NCI-H2196 treated with DMSO at 0.1 percent for 48 hours (cell line): ENCODE measurements around the gene TRIO.

ENCODE experiments used
- DNase-seq: peaks from one replicate; lab custom pipeline; 2025; ENCODE audit not compliant: unreplicated experiment; lab: John Stamatoyannopoulos, UW

The TRIO gene

GRCh38 chr5:14240359-14240758, 97.2 kb downstream of the TRIO start:
- DNase-seq: no peak

GRCh38 chr5:14241141-14241540, 98.0 kb downstream of the TRIO start:
- DNase-seq: no peak

GRCh38 chr5:14242447-14242846, 99.3 kb downstream of the TRIO start:
- DNase-seq: no peak

GRCh38 chr5:14242871-14243383, 99.8 kb downstream of the TRIO start:
- no peak for DNase-seq

DNA sequence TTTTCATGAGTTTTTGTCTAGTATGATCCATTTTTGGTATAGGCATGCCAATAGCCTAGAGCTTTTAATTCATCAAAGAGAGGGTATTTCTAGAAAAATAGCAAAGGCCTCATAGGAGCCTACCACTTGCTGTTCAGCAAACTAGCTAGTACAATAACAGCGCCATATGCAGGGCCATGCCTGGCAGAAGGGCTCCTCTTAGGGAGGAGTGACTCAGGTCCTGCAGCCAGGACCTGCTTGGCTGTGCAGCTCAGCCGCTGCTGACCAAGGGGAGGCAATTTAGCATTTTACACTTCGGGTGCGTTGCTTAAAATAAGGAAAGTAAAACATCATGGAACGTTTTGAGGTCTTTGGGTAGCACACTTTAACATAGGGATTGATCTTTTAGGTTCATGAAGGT, 100.6 kb downstream of the TRIO start:
- DNase-seq: no peak

GRCh38 chr5:14244721-14245120, 101.6 kb downstream of the TRIO start:
- DNase-seq: no peak

GRCh38 chr5:14245132-14245925, 102.2 kb downstream of the TRIO start:
- DNase-seq: no peak

- no peak for DNase-seq
Observed at GRCh38 chr5:14246350-14247053, 103.4 kb downstream of the TRIO start.

DNA sequence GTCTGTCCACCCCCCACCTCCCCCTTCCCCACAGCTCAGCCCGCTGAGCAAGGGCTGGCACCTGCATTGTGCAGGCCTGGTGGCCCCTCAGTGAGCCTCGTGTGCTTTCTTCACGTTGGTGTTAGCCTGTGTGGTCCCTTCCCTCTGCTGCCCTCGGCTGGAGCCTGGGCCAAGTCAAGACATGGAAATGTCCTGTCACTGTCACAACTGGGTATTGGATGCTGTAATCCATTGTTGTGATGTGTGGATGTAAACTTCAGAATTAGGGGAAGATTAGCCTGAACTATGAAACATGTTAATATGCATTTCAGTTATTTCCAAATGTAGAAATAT, 103.9 kb downstream of the TRIO start:
- no peak for DNase-seq

GRCh38 chr5:14249258-14250082, 106.3 kb downstream of the TRIO start:
- DNase-seq: no peak

GRCh38 chr5:14250084-14250695, 107.0 kb downstream of the TRIO start:
- peak; percentile 83 for DNase-seq

DNA sequence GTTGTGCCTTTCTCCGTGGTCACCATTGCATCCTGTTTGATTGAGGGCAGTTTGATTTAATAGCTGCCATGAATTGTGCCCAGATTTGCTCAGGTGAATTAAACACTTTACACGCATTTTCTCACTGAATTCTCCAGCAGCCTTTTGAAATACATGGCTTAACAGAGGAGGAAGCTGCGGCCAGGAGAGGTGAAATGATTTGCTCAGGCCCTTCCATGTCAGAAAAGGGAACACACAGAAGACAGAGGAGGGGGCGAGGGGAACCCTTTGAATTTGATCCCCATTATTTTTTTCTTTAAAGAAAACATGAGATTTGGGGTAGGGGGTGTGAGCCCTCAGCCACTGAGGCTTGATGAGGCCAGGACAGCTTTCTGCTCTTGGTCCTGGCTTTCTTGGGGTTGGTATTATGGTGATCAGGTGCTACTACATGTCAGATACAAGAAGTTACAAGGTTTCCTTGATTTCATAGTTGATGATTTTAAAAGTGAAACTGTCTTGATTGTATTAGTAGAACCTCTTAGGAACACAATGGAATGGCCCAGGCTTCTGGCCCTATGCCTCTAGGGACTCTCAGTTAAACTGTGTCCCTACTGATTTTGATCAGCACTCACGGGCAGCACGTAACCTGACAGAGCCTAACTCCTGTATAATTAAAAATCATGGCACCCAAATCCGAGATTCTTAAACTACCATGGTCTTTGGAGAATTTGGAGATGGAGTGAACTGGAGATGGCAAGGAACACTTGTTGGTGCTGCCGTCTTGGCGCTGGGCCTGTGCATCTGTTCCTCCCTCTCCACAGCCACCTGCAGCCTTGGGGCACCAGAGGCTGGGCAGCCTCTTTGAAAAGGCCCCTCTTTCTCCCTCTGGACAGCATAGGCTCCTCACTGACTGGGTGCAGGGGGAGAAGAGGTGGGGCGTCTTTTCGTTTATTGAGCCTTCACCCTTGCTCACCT, 107.9 kb downstream of the TRIO start:
- no peak for DNase-seq

- DNase-seq: no peak
Observed at GRCh38 chr5:14251733-14252132, 108.6 kb downstream of the TRIO start.

DNA sequence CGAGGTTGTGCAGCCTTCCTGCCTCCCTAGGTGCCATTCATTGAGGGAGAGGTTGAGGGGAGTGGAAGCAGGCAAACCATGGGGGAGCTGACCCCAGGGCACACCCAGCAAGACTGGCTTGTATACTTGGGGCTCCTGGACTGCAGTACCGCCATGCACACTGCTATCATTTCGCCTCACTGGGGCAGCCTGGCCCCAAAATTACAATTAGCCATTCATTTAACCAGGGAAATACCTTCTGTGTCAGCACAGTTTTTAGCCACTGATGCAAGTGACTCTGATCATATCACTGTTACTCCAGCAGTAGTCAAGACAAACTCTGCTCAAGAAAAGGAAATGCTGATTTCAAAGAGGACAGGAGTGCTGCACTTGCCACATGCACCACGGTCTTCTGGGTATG, 109.7 kb downstream of the TRIO start:
- DNase-seq: no peak

DNA sequence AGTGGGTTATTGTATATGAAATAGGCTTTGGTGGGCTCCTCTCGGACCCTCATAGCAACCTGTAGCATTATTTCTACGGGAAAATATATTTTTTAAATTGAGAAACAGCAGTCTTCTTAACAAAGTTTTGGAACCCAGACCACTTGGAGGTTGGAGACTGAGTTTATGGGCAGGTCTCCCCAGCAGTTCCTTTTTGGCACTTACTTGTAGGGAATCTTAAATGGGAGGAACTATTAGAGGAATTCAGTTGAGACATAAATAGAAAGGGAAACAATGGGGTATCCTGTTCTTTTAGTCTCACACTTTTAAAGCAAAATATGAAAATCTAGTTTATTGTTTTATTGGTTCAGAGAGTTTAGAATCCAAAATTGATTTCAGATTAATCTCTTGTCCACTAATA, 111.5 kb downstream of the TRIO start:
- no peak for DNase-seq

GRCh38 chr5:14256026-14256690, 113.0 kb downstream of the TRIO start:
- no peak for DNase-seq

DNA sequence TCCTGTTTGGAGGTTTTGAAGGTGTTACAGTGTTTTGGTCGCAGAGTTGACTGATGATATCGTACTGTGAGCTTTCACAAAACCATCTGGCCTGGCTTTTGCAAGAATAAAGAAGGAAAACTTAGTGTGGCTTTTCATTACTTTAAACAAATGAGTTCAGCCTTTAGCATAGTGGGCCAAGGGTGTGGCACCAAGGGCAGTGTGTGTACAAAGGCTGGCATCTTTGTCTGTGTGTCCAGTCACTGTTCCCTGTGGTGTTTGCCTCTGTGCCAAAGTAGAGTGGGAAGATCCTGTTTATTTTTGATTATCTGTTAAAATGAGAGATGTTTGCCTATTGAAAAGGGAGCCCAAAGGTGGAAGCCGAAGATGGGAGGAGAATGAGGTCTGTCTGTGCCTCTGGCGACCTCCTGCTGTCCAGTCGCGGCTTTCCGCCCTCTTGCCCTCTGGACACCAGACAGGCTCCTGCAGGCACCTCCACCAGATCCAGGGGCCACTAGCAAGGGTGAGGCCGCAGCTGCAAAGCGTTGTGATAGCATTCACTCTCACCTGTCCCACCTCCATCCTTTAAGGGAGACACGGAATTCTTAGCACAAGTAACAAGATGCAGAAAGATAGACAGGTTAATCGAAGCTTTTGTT, 113.7 kb downstream of the TRIO start:
- DNase-seq: no peak

- no peak for DNase-seq
Observed at GRCh38 chr5:14257995-14258403, 114.9 kb downstream of the TRIO start.

GRCh38 chr5:14258840-14259239, 115.7 kb downstream of the TRIO start:
- DNase-seq: no peak
